HepG2 (cell line): ENCODE results near the gene GRIA2. TPM values are rescaled to one million over a fixed set of nuclear protein-coding genes. Genes with fewer than 3 reads are reported as not detected.

ENCODE experiments used
- ATAC-seq: fragments of 200-7000 bp; cut with Tn5 transposase; 3 replicates; pipeline ENCODE4 v1.9.1; 2020; ENCODE audit warnings: mild to moderate bottlenecking, moderate library complexity
- BruUV-seq: library from RNA; stranded (reverse); fragments of 400-500 nt; replicated peaks from 2 replicates; lab custom pipeline; 2021; lab: Mats Ljungman, UMichigan
- CTCF ChIA-PET: fragments of 300-600 bp; formaldehyde crosslinking; extraction: SDS; loops from one replicate; lab custom pipeline; 2021; ENCODE audit warnings: low total read pairs, inconsistent platforms, low intra/inter-chr PET ratio; lab: Yijun Ruan, JAX
- POLR2A ChIA-PET: fragments of 350-600 bp; sonication (Branson Sonifier 250); formaldehyde crosslinking; loops from one replicate; lab custom pipeline; 2020; ENCODE audit warnings: antibody characterized with exemption, inconsistent platforms; lab: Yijun Ruan, JAX
- DNase-seq: peaks from one replicate; pipeline ENCODE4 v3.0.0-alpha.2; 2015; ENCODE audit warnings: low spot score
- FAIRE-seq: peaks from 3 replicates; lab custom pipeline; 2011; peaks lifted over from hg19 to GRCh38; lab: Jason Lieb, UNC
- H2AFZ ChIP-seq: one replicate; pipeline ENCODE4 v1.6.1; 2011; ENCODE audit warnings: low read length, inconsistent platforms
- H3K27ac ChIP-seq: fragments of 300-600 bp; 3 replicates; pipeline ENCODE4 v1.8.0; 2011; ENCODE audit warnings: mixed run types, mild to moderate bottlenecking, mixed read lengths, low read length, inconsistent platforms; ENCODE audit not compliant: insufficient read depth; ENCODE audit errors: extremely low read length
- H3K27me3 ChIP-seq, 2 experiments: fragments of 200-600 bp in 1 of 2; 2 replicates in 1 of 2; 3 replicates in 1 of 2; pipeline versions ENCODE4 v1.6.0 to v1.8.0; 2011; ENCODE audit warnings: low read length in 2 of 2, mild to moderate bottlenecking in 2 of 2, moderate library complexity in 2 of 2, inconsistent platforms in 1 of 2; ENCODE audit not compliant: insufficient read depth in 2 of 2, control insufficient read depth in 1 of 2
- H3K36me3 ChIP-seq, 2 experiments: fragments of 200-600 bp in 1 of 2; replicated peaks in 1 of 2; 2 replicates in 1 of 2; 3 replicates in 1 of 2; pipeline versions ENCODE4 v1.5.1 to v1.8.0; 2011; ENCODE audit warnings: low read length in 2 of 2, inconsistent platforms in 1 of 2; ENCODE audit not compliant: insufficient read depth in 2 of 2, control insufficient read depth in 1 of 2
- H3K4me1 ChIP-seq: 2 replicates; pipeline ENCODE4 v1.5.1; 2012; ENCODE audit warnings: low read length, inconsistent platforms; ENCODE audit not compliant: insufficient read depth
- H3K4me2 ChIP-seq: 2 replicates; pipeline ENCODE4 v1.6.0; 2011; ENCODE audit warnings: low read depth, low read length, inconsistent platforms
- H3K4me3 ChIP-seq, 3 experiments: fragments of 200-600 bp in 1 of 3; sonication (generic), shearing (Covaris generic) in 1 of 3; replicated peaks in 1 of 3; 2 replicates each; pipeline ENCODE4 v1.5.1; 2011 to 2016; ENCODE audit warnings: low read length in 3 of 3, inconsistent platforms in 2 of 3, low read depth in 2 of 3, mild to moderate bottlenecking in 2 of 3, control low read depth in 1 of 3, mixed read lengths in 1 of 3; ENCODE audit not compliant: insufficient read depth in 1 of 3
- H3K79me2 ChIP-seq: one replicate; pipeline ENCODE4 v1.6.1; 2011; ENCODE audit warnings: low read length, inconsistent platforms; ENCODE audit not compliant: insufficient read depth
- H3K9ac ChIP-seq: 2 replicates; pipeline ENCODE4 v1.6.0; 2011; ENCODE audit warnings: mild to moderate bottlenecking, low read depth, low read length, inconsistent platforms; ENCODE audit not compliant: insufficient read depth
- H3K9me3 ChIP-seq: 2 replicates; pipeline ENCODE4 v1.5.1; 2012; ENCODE audit warnings: mild to moderate bottlenecking, low read length
- H4K20me1 ChIP-seq: 2 replicates; pipeline ENCODE4 v1.6.0; 2011; ENCODE audit warnings: inconsistent platforms, mild to moderate bottlenecking, low read length, moderate library complexity; ENCODE audit not compliant: insufficient read depth
- CBX5 ChIP-seq: sonication (generic); formaldehyde crosslinking; IDR thresholded peaks from 2 replicates; pipeline ENCODE4 v1.4.0; 2020; ENCODE audit warnings: missing genetic modification reagents, borderline replicate concordance
- DMAP1 ChIP-seq: IDR thresholded peaks from 2 replicates; pipeline ENCODE4 v1.6.1; 2016
- EP300 ChIP-seq, 3 experiments: sonication (generic) in 1 of 3; formaldehyde crosslinking in 1 of 3; IDR thresholded peaks; 2 replicates each; pipeline versions ENCODE4 v1.5.1 to v1.6.1; 2011 to 2020; ENCODE audit warnings: low read depth in 2 of 3, low read length in 2 of 3, borderline replicate concordance in 1 of 3, improper control_type of control experiment in 1 of 3, mild to moderate bottlenecking in 1 of 3, missing genetic modification reagents in 1 of 3, moderate library complexity in 1 of 3
- ETV6 ChIP-seq: sonication (generic); formaldehyde crosslinking; conservative IDR thresholded peaks from 2 replicates; pipeline ENCODE4 v1.4.0; 2020; ENCODE audit warnings: missing genetic modification reagents
- HNRNPK ChIP-seq: fragments of 200-400 bp; formaldehyde crosslinking; IDR thresholded peaks from 2 replicates; pipeline ENCODE4 v1.6.1; 2018; ENCODE audit warnings: low read length, low read depth, moderate library complexity, mild to moderate bottlenecking; ENCODE audit not compliant: poor library complexity, severe bottlenecking
- KLF11 ChIP-seq: IDR thresholded peaks from 2 replicates; pipeline ENCODE4 v1.6.1; 2016; ENCODE audit warnings: missing compliant biosample characterization
- PHB2 ChIP-seq: fragments of 450-650 bp; IDR thresholded peaks from 2 replicates; pipeline ENCODE4 v1.6.1; 2018; ENCODE audit not compliant: partially characterized antibody
- RBM22 ChIP-seq: fragments of 200-400 bp; formaldehyde crosslinking; optimal IDR thresholded peaks from 2 replicates; pipeline ENCODE3; 2017; ENCODE audit warnings: mild to moderate bottlenecking, low read length, moderate library complexity
- TFDP2 ChIP-seq: sonication (generic); formaldehyde crosslinking; IDR thresholded peaks from 2 replicates; pipeline ENCODE4 v1.4.0; 2020; ENCODE audit warnings: missing genetic modification reagents
- TGIF2 ChIP-seq: IDR thresholded peaks from 2 replicates; pipeline ENCODE4 v1.6.1; 2016; ENCODE audit warnings: control low read depth, missing compliant biosample characterization
- THAP11 ChIP-seq: IDR thresholded peaks from 2 replicates; pipeline ENCODE4 v1.6.1; 2016; ENCODE audit warnings: missing biosample characterization, missing genetic modification reagents
- TOPORS ChIP-seq: sonication (generic); formaldehyde crosslinking; IDR thresholded peaks from 2 replicates; pipeline ENCODE4 v1.8.0; 2023; ENCODE audit warnings: mild to moderate bottlenecking, missing genetic modification reagents
- ZNF136 ChIP-seq: sonication (generic); formaldehyde crosslinking; IDR thresholded peaks from 2 replicates; pipeline ENCODE4 v1.8.1; 2022; ENCODE audit warnings: low read depth, mild to moderate bottlenecking, moderate library complexity, missing genetic modification reagents
- ZNF446 ChIP-seq: sonication (generic); formaldehyde crosslinking; IDR thresholded peaks from 2 replicates; pipeline ENCODE4 v1.5.0; 2020; ENCODE audit warnings: mild to moderate bottlenecking, missing genetic modification reagents
- WGBS: methylation state at CpG from one replicate; pipeline ENCODE4 v1.1.6; 2017; ENCODE audit warnings: low lambda C conversion rate; 5-methylcytosine and 5-hydroxymethylcytosine counted together
- in situ Hi-C: cut with HindIII; loops from 2 replicates; pipeline ENCODE4 v1.10.0; 2017; ENCODE audit warnings: low pct_unique_long_range_greater_than_20kb; ENCODE audit not compliant: extremely low pct_ligation_motif_present
- intact Hi-C: fragments of 100-400 bp; cut with micrococcal nuclease; formaldehyde crosslinking; loops from one replicate; pipeline ENCODE4 v1.10.0; 2022; ENCODE audit not compliant: unreplicated experiment
- polyA plus RNA-seq, 8 experiments: library from polyadenylated mRNA; depleted of rRNA in 3 of 8; stranded (reverse) in 7 of 8; unstranded in 1 of 8; fragments of >200 nt; fragmentation: Illumina TruSeq in 4 of 8; extraction: Trizol in 4 of 8; gene quantifications; 2 replicates each; pipeline versions ENCODE4 v1.2.1 to v1.2.3, GENCODE V29; 2011 to 2016; ENCODE audit warnings: low read depth in 4 of 8, missing spikeins in 1 of 8, mixed read lengths in 1 of 8; ENCODE audit not compliant: insufficient read depth in 1 of 8
- total RNA-seq, 5 experiments: library from RNA; depleted of rRNA; stranded (reverse); fragments of >200 nt; fragmentation: Illumina TruSeq; extraction: Trizol; gene quantifications; 2 replicates each; pipeline ENCODE4 v1.2.3, GENCODE V29; 2016; ENCODE audit warnings: low read depth in 1 of 5
- TF ChIP-seq, protein P1 (sequence below): sonication (generic); formaldehyde crosslinking; IDR thresholded peaks from 2 replicates; pipeline ENCODE4 v1.9.0; 2021; ENCODE audit warnings: mild to moderate bottlenecking, missing genetic modification reagents

Gene GRIA2
- total and polyA plus RNA-seq, 2 of the 13 experiments (the other 11 are each of a cell fraction or from before 2014, with no cell fraction given): not detected

- TF ChIP-seq TFDP2 (CRISPR knock-in tag) (no peak), KLF11 (CRISPR knock-in tag) (no peak), HNRNPK (no peak), ZNF446 (CRISPR knock-in tag) (no peak), ETV6 (CRISPR knock-in tag) (no peak), TGIF2 (CRISPR knock-in tag) (no peak), ZNF136 (no peak), RBM22 (no peak), DMAP1 (CRISPR knock-in tag) (no peak), CBX5 (no peak), EP300 (IDR thresholded peaks at IDR 0.05; ENCODE audit: low read depth in 2 of 2, low read length in 2 of 2) (no peak), EP300 (CRISPR knock-in tag; IDR thresholded peaks at IDR 0.05; ENCODE audit: borderline replicate concordance) (no peak), THAP11 (CRISPR knock-in tag) (no peak), TOPORS (CRISPR knock-in tag) (no peak), PHB2 (no peak)
- TF ChIP-seq, protein P1, sequence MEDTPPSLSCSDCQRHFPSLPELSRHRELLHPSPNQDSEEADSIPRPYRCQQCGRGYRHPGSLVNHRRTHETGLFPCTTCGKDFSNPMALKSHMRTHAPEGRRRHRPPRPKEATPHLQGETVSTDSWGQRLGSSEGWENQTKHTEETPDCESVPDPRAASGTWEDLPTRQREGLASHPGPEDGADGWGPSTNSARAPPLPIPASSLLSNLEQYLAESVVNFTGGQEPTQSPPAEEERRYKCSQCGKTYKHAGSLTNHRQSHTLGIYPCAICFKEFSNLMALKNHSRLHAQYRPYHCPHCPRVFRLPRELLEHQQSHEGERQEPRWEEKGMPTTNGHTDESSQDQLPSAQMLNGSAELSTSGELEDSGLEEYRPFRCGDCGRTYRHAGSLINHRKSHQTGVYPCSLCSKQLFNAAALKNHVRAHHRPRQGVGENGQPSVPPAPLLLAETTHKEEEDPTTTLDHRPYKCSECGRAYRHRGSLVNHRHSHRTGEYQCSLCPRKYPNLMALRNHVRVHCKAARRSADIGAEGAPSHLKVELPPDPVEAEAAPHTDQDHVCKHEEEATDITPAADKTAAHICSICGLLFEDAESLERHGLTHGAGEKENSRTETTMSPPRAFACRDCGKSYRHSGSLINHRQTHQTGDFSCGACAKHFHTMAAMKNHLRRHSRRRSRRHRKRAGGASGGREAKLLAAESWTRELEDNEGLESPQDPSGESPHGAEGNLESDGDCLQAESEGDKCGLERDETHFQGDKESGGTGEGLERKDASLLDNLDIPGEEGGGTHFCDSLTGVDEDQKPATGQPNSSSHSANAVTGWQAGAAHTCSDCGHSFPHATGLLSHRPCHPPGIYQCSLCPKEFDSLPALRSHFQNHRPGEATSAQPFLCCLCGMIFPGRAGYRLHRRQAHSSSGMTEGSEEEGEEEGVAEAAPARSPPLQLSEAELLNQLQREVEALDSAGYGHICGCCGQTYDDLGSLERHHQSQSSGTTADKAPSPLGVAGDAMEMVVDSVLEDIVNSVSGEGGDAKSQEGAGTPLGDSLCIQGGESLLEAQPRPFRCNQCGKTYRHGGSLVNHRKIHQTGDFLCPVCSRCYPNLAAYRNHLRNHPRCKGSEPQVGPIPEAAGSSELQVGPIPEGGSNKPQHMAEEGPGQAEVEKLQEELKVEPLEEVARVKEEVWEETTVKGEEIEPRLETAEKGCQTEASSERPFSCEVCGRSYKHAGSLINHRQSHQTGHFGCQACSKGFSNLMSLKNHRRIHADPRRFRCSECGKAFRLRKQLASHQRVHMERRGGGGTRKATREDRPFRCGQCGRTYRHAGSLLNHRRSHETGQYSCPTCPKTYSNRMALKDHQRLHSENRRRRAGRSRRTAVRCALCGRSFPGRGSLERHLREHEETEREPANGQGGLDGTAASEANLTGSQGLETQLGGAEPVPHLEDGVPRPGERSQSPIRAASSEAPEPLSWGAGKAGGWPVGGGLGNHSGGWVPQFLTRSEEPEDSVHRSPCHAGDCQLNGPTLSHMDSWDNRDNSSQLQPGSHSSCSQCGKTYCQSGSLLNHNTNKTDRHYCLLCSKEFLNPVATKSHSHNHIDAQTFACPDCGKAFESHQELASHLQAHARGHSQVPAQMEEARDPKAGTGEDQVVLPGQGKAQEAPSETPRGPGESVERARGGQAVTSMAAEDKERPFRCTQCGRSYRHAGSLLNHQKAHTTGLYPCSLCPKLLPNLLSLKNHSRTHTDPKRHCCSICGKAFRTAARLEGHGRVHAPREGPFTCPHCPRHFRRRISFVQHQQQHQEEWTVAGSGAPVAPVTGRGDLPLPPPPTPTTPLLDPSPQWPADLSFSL: no peak
- no peak overlapping the region for H2AFZ ChIP-seq
- no peak for FAIRE-seq
- ChIA-PET POLR2A (no interaction called here), CTCF (no interaction called here)
- H3K36me3 ChIP-seq: no peaks in the 10 kb centered on the region
- 1% methylated on average over 3 of the region's 3 CpGs for WGBS
- no peak overlapping the region for H3K27ac ChIP-seq
- H3K4me2 ChIP-seq: no peak overlapping the region
- no peaks in the 10 kb centered on the region for H3K9me3 ChIP-seq
- no peak for ATAC-seq
- DNase-seq: no peak
- no peak overlapping the region for H3K4me3 ChIP-seq
- H3K4me1 ChIP-seq: no peaks in the 10 kb centered on the region
- no peaks in the 10 kb centered on the region for H4K20me1 ChIP-seq
- no TSS peak for BruUV-seq
- no peaks in the 10 kb centered on the region for H3K79me2 ChIP-seq
- H3K9ac ChIP-seq: no peak overlapping the region
- in situ Hi-C loops: no loop called here
- no peaks in the 10 kb centered on the region for H3K27me3 ChIP-seq
- intact Hi-C loops: no loop called here
Observed at GRCh38 chr4:157372154-157372553, 151.6 kb downstream of the GRIA2 start.
